H1 (cell line): ENCODE results near the gene ROBO2. TPM values are rescaled to one million over a fixed set of nuclear protein-coding genes. Genes with fewer than 3 reads are reported as not detected.

ENCODE experiments used
- CTCF ChIA-PET: fragments of 300-600 bp; sonication (Branson Sonifier 250); formaldehyde crosslinking; loops from one replicate; lab custom pipeline; 2021; ENCODE audit not compliant: partially characterized antibody; lab: Charles Lee
- POLR2A ChIA-PET: fragments of 300-600 bp; sonication (Branson Sonifier 250); formaldehyde crosslinking; loops from one replicate; lab custom pipeline; 2021; ENCODE audit warnings: inconsistent platforms; ENCODE audit not compliant: partially characterized antibody; lab: Charles Lee
- DNase-seq, 2 experiments: peaks; one replicate each; pipeline versions ENCODE4 v3.0.0 to v3.0.0-alpha.2; 2010 to 2022; ENCODE audit warnings: low spot score in 2 of 2, low read depth in 1 of 2, mixed read lengths in 1 of 2
- FAIRE-seq: peaks from 2 replicates; lab custom pipeline; 2011; peaks lifted over from hg19 to GRCh38; lab: Jason Lieb, UNC
- H2AFZ ChIP-seq: 2 replicates; pipeline ENCODE4 v1.8.1; 2012; ENCODE audit warnings: low read length, inconsistent platforms
- H2AK5ac ChIP-seq: 2 replicates; pipeline ENCODE4 v1.6.1; 2013; ENCODE audit warnings: low read depth, low read length
- H2BK120ac ChIP-seq: replicated peaks from 2 replicates; pipeline ENCODE3; 2013; ENCODE audit warnings: low read depth, low read length, inconsistent platforms
- H2BK12ac ChIP-seq: 2 replicates; pipeline ENCODE4 v1.6.1; 2013; ENCODE audit warnings: low read depth, low read length
- H2BK15ac ChIP-seq: 2 replicates; pipeline ENCODE4 v1.6.1; 2013; ENCODE audit warnings: low read length
- H2BK20ac ChIP-seq: 2 replicates; pipeline ENCODE4 v1.6.1; 2013; ENCODE audit warnings: low read length
- H2BK5ac ChIP-seq: 2 replicates; pipeline ENCODE4 v1.6.1; 2013; ENCODE audit warnings: low read depth, low read length
- H3K14ac ChIP-seq: 2 replicates; pipeline ENCODE4 v1.6.1; 2013; ENCODE audit warnings: inconsistent platforms; ENCODE audit not compliant: insufficient read length
- H3K18ac ChIP-seq: 2 replicates; pipeline ENCODE4 v1.6.1; 2013; ENCODE audit warnings: low read length; ENCODE audit errors: extremely low read depth
- H3K23ac ChIP-seq: 2 replicates; pipeline ENCODE4 v1.6.1; 2013; ENCODE audit warnings: inconsistent platforms; ENCODE audit not compliant: insufficient read length
- H3K23me2 ChIP-seq: 2 replicates; pipeline ENCODE4 v1.6.1; 2013; ENCODE audit warnings: low read depth, low read length
- H3K27ac ChIP-seq: 2 replicates; pipeline ENCODE4 v1.6.1; 2011; ENCODE audit warnings: low read depth, low read length, inconsistent platforms
- H3K27me3 ChIP-seq, 4 experiments: replicated peaks in 1 of 4; 1 replicate in 1 of 4; 2 replicates in 3 of 4; pipeline versions ENCODE4 v1.6.1 to v1.8.1; 2011 to 2013; ENCODE audit warnings: low read length in 3 of 4, mild to moderate bottlenecking in 3 of 4, inconsistent platforms in 2 of 4, mixed read lengths in 2 of 4, moderate library complexity in 1 of 4; ENCODE audit not compliant: control insufficient read depth in 3 of 4, insufficient read depth in 3 of 4; ENCODE audit errors: extremely low read depth in 1 of 4
- H3K36me3 ChIP-seq, 4 experiments: 2 replicates each; pipeline versions ENCODE4 v1.6.1 to v1.8.1; 2011 to 2013; ENCODE audit warnings: mild to moderate bottlenecking in 4 of 4, low read length in 3 of 4, moderate library complexity in 2 of 4, control low read depth in 1 of 4, inconsistent platforms in 1 of 4; ENCODE audit not compliant: insufficient read depth in 4 of 4, control insufficient read depth in 2 of 4
- H3K4ac ChIP-seq: replicated peaks from 2 replicates; pipeline ENCODE3; 2013; ENCODE audit warnings: low read length, low read depth, mixed read lengths, inconsistent platforms; ENCODE audit not compliant: insufficient read length
- H3K4me1 ChIP-seq, 4 experiments: replicated peaks in 1 of 4; 1 replicate in 1 of 4; 2 replicates in 3 of 4; pipeline versions ENCODE4 v1.6.1 to v1.8.1; 2011 to 2013; ENCODE audit warnings: low read length in 3 of 4, inconsistent platforms in 2 of 4, mixed read lengths in 1 of 4; ENCODE audit not compliant: insufficient read depth in 4 of 4, control insufficient read depth in 3 of 4
- H3K4me2 ChIP-seq, 2 experiments: 2 replicates each; pipeline versions ENCODE4 v1.6.1 to v1.8.1; 2011 to 2013; ENCODE audit warnings: low read depth in 2 of 2, low read length in 2 of 2, control low read depth in 1 of 2, inconsistent platforms in 1 of 2, mild to moderate bottlenecking in 1 of 2; ENCODE audit not compliant: insufficient read depth in 1 of 2
- H3K4me3 ChIP-seq, 4 experiments: fragments of 200-600, 300-600 bp in 1 of 4; sonication (generic), shearing (Covaris generic), sonication (Bioruptor Twin) in 1 of 4; 2 replicates each; pipeline versions ENCODE4 v1.5.1 to v1.8.1; 2011 to 2016; ENCODE audit warnings: low read length in 4 of 4, low read depth in 3 of 4, control low read depth in 2 of 4, inconsistent platforms in 2 of 4, mild to moderate bottlenecking in 2 of 4, mixed read lengths in 1 of 4, moderate library complexity in 1 of 4; ENCODE audit not compliant: insufficient read depth in 2 of 4; ENCODE audit errors: extremely low read depth in 1 of 4
- H3K56ac ChIP-seq: replicated peaks from 2 replicates; pipeline ENCODE3; 2013; ENCODE audit warnings: low read depth, mild to moderate bottlenecking, mixed read lengths, low read length, inconsistent platforms; ENCODE audit not compliant: insufficient read length
- H3K79me1 ChIP-seq: 2 replicates; pipeline ENCODE4 v1.6.1; 2013; ENCODE audit warnings: low read depth, low read length, control low read depth
- H3K79me2 ChIP-seq, 2 experiments: 2 replicates each; pipeline versions ENCODE4 v1.6.1 to v1.8.1; 2012 to 2013; ENCODE audit warnings: low read length in 2 of 2, mild to moderate bottlenecking in 2 of 2, inconsistent platforms in 1 of 2; ENCODE audit not compliant: insufficient read depth in 2 of 2, control insufficient read depth in 1 of 2
- H3K9ac ChIP-seq, 4 experiments: replicated peaks in 1 of 4; 1 replicate in 1 of 4; 2 replicates in 3 of 4; pipeline versions ENCODE4 v1.6.1 to v1.8.1; 2011 to 2013; ENCODE audit warnings: low read depth in 3 of 4, low read length in 3 of 4, control low read depth in 2 of 4, mild to moderate bottlenecking in 2 of 4, moderate library complexity in 2 of 4, inconsistent platforms in 1 of 4; ENCODE audit errors: extremely low read depth in 1 of 4
- H3K9me3 ChIP-seq, 2 experiments: 2 replicates each; pipeline versions ENCODE4 v1.6.1 to v1.8.1; 2012 to 2013; ENCODE audit warnings: mild to moderate bottlenecking in 2 of 2, moderate library complexity in 2 of 2, control low read depth in 1 of 2, inconsistent platforms in 1 of 2, low read depth in 1 of 2, low read length in 1 of 2, mixed read lengths in 1 of 2; ENCODE audit not compliant: insufficient read depth in 2 of 2
- H4K20me1 ChIP-seq, 2 experiments: replicated peaks in 1 of 2; 2 replicates each; pipeline versions ENCODE3 to v1.8.1; 2011 to 2013; ENCODE audit warnings: inconsistent platforms in 2 of 2, low read length in 2 of 2, mild to moderate bottlenecking in 1 of 2; ENCODE audit not compliant: insufficient read depth in 2 of 2, control insufficient read depth in 1 of 2
- H4K5ac ChIP-seq: 2 replicates; pipeline ENCODE4 v1.6.1; 2013; ENCODE audit warnings: low read length, low read depth, mixed read lengths, inconsistent platforms; ENCODE audit not compliant: insufficient read length
- H4K8ac ChIP-seq: 2 replicates; pipeline ENCODE4 v1.8.0; 2013; ENCODE audit warnings: mild to moderate bottlenecking, moderate library complexity, low read length, inconsistent platforms; ENCODE audit not compliant: insufficient read depth; ENCODE audit errors: extremely low read depth
- H4K91ac ChIP-seq: replicated peaks from 2 replicates; pipeline ENCODE3; 2013; ENCODE audit warnings: low read length, mixed read lengths, inconsistent platforms; ENCODE audit not compliant: insufficient read length
- KDM1A ChIP-seq: fragments of 200-600, 300-600 bp; sonication (generic); IDR thresholded peaks from 2 replicates; pipeline ENCODE4 v1.7.1; 2016; ENCODE audit warnings: mild to moderate bottlenecking, low read length, borderline replicate concordance
- RNF2 ChIP-seq: fragments of 200-900, 300-1000 bp; sonication (generic); IDR thresholded peaks from 2 replicates; pipeline ENCODE4 v1.7.1; 2016; ENCODE audit warnings: borderline replicate concordance, low read depth, mild to moderate bottlenecking, antibody characterized with exemption, low read length; ENCODE audit not compliant: poor library complexity, severe bottlenecking; ENCODE audit errors: missing control alignments
- WGBS, 2 experiments: shearing (Covaris generic) in 1 of 2; methylation state at CpG; one replicate each; pipeline versions ENCODE4 v1.1.6 to v1.1.7; 2013 to 2015; ENCODE audit warnings: low lambda C conversion rate in 2 of 2, mixed read lengths in 2 of 2, inconsistent platforms in 1 of 2, low coverage in 1 of 2, missing lambda C conversion rate in 1 of 2; ENCODE audit not compliant: insufficient replicate concordance in 2 of 2, insufficient coverage in 1 of 2, insufficient read length in 1 of 2; ENCODE audit errors: extremely low coverage in 1 of 2, missing lambda C conversion rate in 1 of 2; 5-methylcytosine and 5-hydroxymethylcytosine counted together
- polyA plus RNA-seq, 7 experiments: library from polyadenylated mRNA; depleted of rRNA in 3 of 7; stranded (reverse) in 5 of 7; unstranded in 2 of 7; fragments of >200 nt in 5 of 7; fragments of 200-250 nt in 2 of 7; gene quantifications; 1 replicate in 5 of 7; 2 replicates in 1 of 7; 4 replicates in 1 of 7; pipeline versions ENCODE4 v1.2.1 to v1.2.3, GENCODE V29; 2011 to 2013; ENCODE audit warnings: missing spikeins in 2 of 7, mixed read lengths in 2 of 7
- total RNA-seq: library from RNA; stranded (reverse); fragmentation: NEBNext Ultra II Directional; extraction: Animal tissue kit (Norgen Biotek cat#: 25700); gene quantifications from 2 replicates; pipeline ENCODE4 v1.2.1, GENCODE V29; 2021

Gene ROBO2
- total and polyA plus RNA-seq, 2 of the 8 experiments (the other 6 are each of a cell fraction or from before 2014, with no cell fraction given) = 1.5 to 2.9 TPM

- POLR2A ChIA-PET = no interaction called here
Observed at GRCh38 chr3:77606372-77606771, 566.5 kb downstream of the ROBO2 start.

More at GRCh38 chr3:77606372-77606771, 566.5 kb downstream of the ROBO2 start:
- H3K36me3 ChIP-seq = no peaks in the 10 kb centered on the region
- H2BK20ac ChIP-seq = no peak overlapping the region
- DNase-seq (no peak), FAIRE-seq (no peak)
- H3K14ac ChIP-seq = no peak overlapping the region
- no peaks in the 10 kb centered on the region for H3K4me1 ChIP-seq
- no peak overlapping the region for H3K56ac ChIP-seq
- H3K18ac ChIP-seq = no peak overlapping the region
- H4K5ac ChIP-seq = no peak overlapping the region
- H2BK15ac ChIP-seq = no peak overlapping the region
- H2AFZ ChIP-seq = no peak overlapping the region
- WGBS, 2 experiments = 93% methylated on average over 2 of the region's 2 CpGs; no CpG with 5 or more reads in 1 of the 2 experiments
- no peak overlapping the region for H3K4me2 ChIP-seq
- no peak overlapping the region for H4K91ac ChIP-seq
- H2BK5ac ChIP-seq = no peak overlapping the region
- no peaks in the 10 kb centered on the region for H4K20me1 ChIP-seq
- no peak overlapping the region for H3K9ac ChIP-seq
- no peaks in the 10 kb centered on the region for H3K23me2 ChIP-seq
- no peak overlapping the region for H2BK120ac ChIP-seq
- no peak overlapping the region for H2BK12ac ChIP-seq
- H3K79me1 ChIP-seq = no peaks in the 10 kb centered on the region
- CTCF ChIA-PET = no interaction called here
- no peak overlapping the region for H3K4ac ChIP-seq
- H3K23ac ChIP-seq = no peak overlapping the region
- H3K79me2 ChIP-seq = no peaks in the 10 kb centered on the region
- no peak overlapping the region for H3K4me3 ChIP-seq
- H4K8ac ChIP-seq = no peak overlapping the region
- H3K9me3 ChIP-seq = no peaks in the 10 kb centered on the region; a peak in 1 of 4 replicates
- H3K27ac ChIP-seq = no peak overlapping the region
- TF ChIP-seq KDM1A (no peak), RNF2 (no peak)
- H2AK5ac ChIP-seq = no peak overlapping the region
- H3K27me3 ChIP-seq = no peaks in the 10 kb centered on the region
